NCI-H2081 (cell line): Measurements from ENCODE around the gene TATDN2.
"Not testable (repeated sequence)": the region's sequence is repeated elsewhere in the genome, so short reads cannot be mapped to it uniquely, and the experiment has no call there.

Experiments
- DNase-seq, 2 experiments: peaks; one replicate each; lab custom pipeline; 2025; lab: John Stamatoyannopoulos, UW

Gene TATDN2

GRCh38 chr3:10289787-10290355, 41.6 kb downstream of the TATDN2 start:
- DNase-seq = no peak

- no peak for DNase-seq
Measured at GRCh38 chr3:10290481-10291176, 42.4 kb downstream of the TATDN2 start.

- no peak for DNase-seq
Measured at GRCh38 chr3:10291641-10292040, 43.4 kb downstream of the TATDN2 start.

- DNase-seq = no peak
Measured at GRCh38 chr3:10292505-10293419, 44.5 kb downstream of the TATDN2 start, which contains the start of gene GHRL. Gene GHRL (minus strand): TSS chr3:10292947. CDS start chr3:10290180, 2,767 bp downstream.

- DNase-seq = no peak
Measured at GRCh38 chr3:10294030-10294586, 45.8 kb downstream of the TATDN2 start.

- not testable (repeated sequence) for DNase-seq
Measured at GRCh38 chr3:10298064-10298463, 49.8 kb downstream of the TATDN2 start.

- DNase-seq = no peak
Measured at GRCh38 chr3:10299175-10299574, 50.9 kb downstream of the TATDN2 start.

GRCh38 chr3:10299679-10300078, 51.4 kb downstream of the TATDN2 start:
- no peak for DNase-seq

- no peak for DNase-seq
Measured at GRCh38 chr3:10300087-10300486, 51.8 kb downstream of the TATDN2 start.

- no peak for DNase-seq
Measured at GRCh38 chr3:10303105-10303504, 54.8 kb downstream of the TATDN2 start.

GRCh38 chr3:10303785-10304184, 55.5 kb downstream of the TATDN2 start:
- no peak for DNase-seq

- DNase-seq = no peak
Measured at GRCh38 chr3:10304905-10305304, 56.6 kb downstream of the TATDN2 start.

- DNase-seq = no peak
Measured at GRCh38 chr3:10305331-10305902, 57.2 kb downstream of the TATDN2 start.

- DNase-seq = no peak
Measured at GRCh38 chr3:10306156-10306555, 57.9 kb downstream of the TATDN2 start.

GRCh38 chr3:10308678-10309077, 60.4 kb downstream of the TATDN2 start:
- no peak for DNase-seq

- no peak for DNase-seq
Measured at GRCh38 chr3:10309736-10310135, 61.5 kb downstream of the TATDN2 start.

GRCh38 chr3:10310578-10310977, 62.3 kb downstream of the TATDN2 start:
- DNase-seq = no peak

- DNase-seq = no peak
Measured at GRCh38 chr3:10311710-10312109, 63.5 kb downstream of the TATDN2 start.

- no peak for DNase-seq
Measured at GRCh38 chr3:10312391-10312790, 64.1 kb downstream of the TATDN2 start.

- DNase-seq = no peak
Measured at GRCh38 chr3:10312861-10313260, 64.6 kb downstream of the TATDN2 start.

- DNase-seq = no peak
Measured at GRCh38 chr3:10315101-10315500, 66.8 kb downstream of the TATDN2 start.

GRCh38 chr3:10315771-10316344, 67.6 kb downstream of the TATDN2 start:
- no peak for DNase-seq
